IMR-90 (cell line): ENCODE results near the gene HIPK1. TPM values are rescaled to one million over a fixed set of nuclear protein-coding genes. Genes with fewer than 3 reads are reported as not detected.

ENCODE experiments used
- ATAC-seq: fragments of 200-7000 bp; cut with Tn5 transposase; 2 replicates; pipeline ENCODE4 v1.9.1; 2020; ENCODE audit warnings: low read depth, mild to moderate bottlenecking, moderate library complexity
- BruUV-seq: library from RNA; stranded (reverse); fragments of 400-500 nt; replicated peaks from 2 replicates; lab custom pipeline; 2021; lab: Mats Ljungman, UMichigan
- CTCF ChIA-PET: fragments of 300-600 bp; formaldehyde crosslinking; extraction: SDS; loops from one replicate; lab custom pipeline; 2021; ENCODE audit warnings: antibody characterized with exemption; lab: Yijun Ruan, JAX
- POLR2A ChIA-PET: fragments of 300-600 bp; sonication (Branson Sonifier 250); formaldehyde crosslinking; loops from one replicate; lab custom pipeline; 2022; ENCODE audit warnings: antibody characterized with exemption; ENCODE audit not compliant: unreplicated experiment; lab: Charles Lee
- DNase-seq: peaks from one replicate; pipeline ENCODE4 v3.0.0; 2013
- H2AFZ ChIP-seq: replicated peaks from 2 replicates; pipeline ENCODE3; 2013; ENCODE audit warnings: low read length, mild to moderate bottlenecking; ENCODE audit not compliant: poor library complexity
- H2AK5ac ChIP-seq: 2 replicates; pipeline ENCODE4 v1.6.1; 2013; ENCODE audit warnings: low read depth, low read length, inconsistent platforms
- H2AK9ac ChIP-seq: replicated peaks from 2 replicates; pipeline ENCODE3; 2013; ENCODE audit warnings: mild to moderate bottlenecking, low read depth, low read length, moderate library complexity; ENCODE audit not compliant: poor library complexity
- H2BK120ac ChIP-seq: 2 replicates; pipeline ENCODE4 v1.6.1; 2013; ENCODE audit warnings: low read depth, low read length, inconsistent platforms
- H2BK15ac ChIP-seq: 3 replicates; pipeline ENCODE4 v1.6.1; 2013; ENCODE audit warnings: low read depth, low read length, inconsistent platforms
- H2BK20ac ChIP-seq: 2 replicates; pipeline ENCODE4 v1.6.1; 2013; ENCODE audit warnings: low read depth, mild to moderate bottlenecking, inconsistent platforms, low read length, moderate library complexity
- H2BK5ac ChIP-seq: 2 replicates; pipeline ENCODE4 v1.6.1; 2013; ENCODE audit warnings: mild to moderate bottlenecking, low read depth, low read length, inconsistent platforms; ENCODE audit not compliant: poor library complexity, severe bottlenecking
- H3K14ac ChIP-seq: replicated peaks from 2 replicates; pipeline ENCODE4 v1.6.1; 2013; ENCODE audit warnings: low read depth, low read length, inconsistent platforms
- H3K18ac ChIP-seq: 2 replicates; pipeline ENCODE4 v1.6.1; 2013; ENCODE audit warnings: low read depth, low read length, control low read depth
- H3K23ac ChIP-seq: 2 replicates; pipeline ENCODE4 v1.6.1; 2013; ENCODE audit warnings: low read depth, low read length, inconsistent platforms
- H3K27ac ChIP-seq: 2 replicates; pipeline ENCODE4 v1.5.1; 2013; ENCODE audit warnings: mild to moderate bottlenecking, control low read depth, low read length; ENCODE audit not compliant: insufficient read depth
- H3K27me3 ChIP-seq: 2 replicates; pipeline ENCODE4 v1.6.1; 2013; ENCODE audit warnings: low read length; ENCODE audit not compliant: control insufficient read depth, insufficient read depth
- H3K36me3 ChIP-seq: 2 replicates; pipeline ENCODE4 v1.6.1; 2013; ENCODE audit warnings: low read length, mixed read lengths; ENCODE audit not compliant: control insufficient read depth, insufficient read depth
- H3K4ac ChIP-seq: 2 replicates; pipeline ENCODE4 v1.6.1; 2013; ENCODE audit warnings: low read depth, low read length, inconsistent platforms
- H3K4me1 ChIP-seq: 2 replicates; pipeline ENCODE4 v1.6.1; 2013; ENCODE audit warnings: low read length, mixed read lengths; ENCODE audit not compliant: control insufficient read depth, insufficient read depth
- H3K4me2 ChIP-seq: 2 replicates; pipeline ENCODE4 v1.6.1; 2013; ENCODE audit warnings: low read depth, mild to moderate bottlenecking, control low read depth, low read length, moderate library complexity
- H3K4me3 ChIP-seq: 2 replicates; pipeline ENCODE4 v1.5.1; 2013; ENCODE audit warnings: low read depth, mild to moderate bottlenecking, control low read depth, low read length, moderate library complexity; ENCODE audit not compliant: insufficient read depth
- H3K56ac ChIP-seq: 2 replicates; pipeline ENCODE4 v1.6.1; 2013; ENCODE audit warnings: low read length, inconsistent platforms; ENCODE audit not compliant: insufficient read depth; ENCODE audit errors: extremely low read depth
- H3K79me1 ChIP-seq, 2 experiments: 2 replicates each; pipeline ENCODE4 v1.6.1; 2013; ENCODE audit warnings: low read length in 2 of 2, inconsistent platforms in 1 of 2, low read depth in 1 of 2
- H3K9ac ChIP-seq: 2 replicates; pipeline ENCODE4 v1.6.1; 2013; ENCODE audit warnings: low read depth, low read length, control low read depth
- H3K9me1 ChIP-seq: 2 replicates; pipeline ENCODE4 v1.6.1; 2013; ENCODE audit warnings: low read length, inconsistent platforms; ENCODE audit not compliant: insufficient read depth
- H3K9me3 ChIP-seq: 2 replicates; pipeline ENCODE4 v1.6.1; 2013; ENCODE audit warnings: low read length; ENCODE audit not compliant: control insufficient read depth, insufficient read depth
- H4K20me1 ChIP-seq: 2 replicates; pipeline ENCODE4 v1.6.1; 2013; ENCODE audit warnings: low read length, inconsistent platforms; ENCODE audit not compliant: insufficient read depth
- H4K5ac ChIP-seq: 2 replicates; pipeline ENCODE4 v1.6.1; 2013; ENCODE audit warnings: mild to moderate bottlenecking, low read depth, low read length, control low read depth
- H4K8ac ChIP-seq, 2 experiments: 2 replicates each; pipeline ENCODE4 v1.6.1; 2013; ENCODE audit warnings: low read depth in 2 of 2, low read length in 2 of 2, control low read depth in 1 of 2, inconsistent platforms in 1 of 2
- H4K91ac ChIP-seq: 2 replicates; pipeline ENCODE4 v1.6.1; 2013; ENCODE audit warnings: low read depth, low read length, inconsistent platforms; ENCODE audit not compliant: insufficient read depth
- CEBPB ChIP-seq: IDR thresholded peaks from 2 replicates; pipeline ENCODE4 v1.6.1; 2012; ENCODE audit warnings: low read depth, low read length, improper control_type of control experiment
- CHD1 ChIP-seq: IDR thresholded peaks from 2 replicates; pipeline ENCODE4 v1.6.1; 2012; ENCODE audit warnings: low read depth, low read length, improper control_type of control experiment
- FOS ChIP-seq: fragments of 150-350 bp; IDR thresholded peaks from 2 replicates; pipeline ENCODE4 v1.6.1; 2016; ENCODE audit warnings: low read depth, low read length
- MAFK ChIP-seq: IDR thresholded peaks from 2 replicates; pipeline ENCODE4 v1.6.1; 2012; ENCODE audit warnings: low read depth, low read length, improper control_type of control experiment
- MAZ ChIP-seq: IDR thresholded peaks from 2 replicates; pipeline ENCODE4 v1.6.1; 2012; ENCODE audit warnings: low read depth, mild to moderate bottlenecking, low read length, improper control_type of control experiment, moderate library complexity, borderline replicate concordance
- MXI1 ChIP-seq: IDR thresholded peaks from 2 replicates; pipeline ENCODE4 v1.6.1; 2012; ENCODE audit warnings: low read depth, mild to moderate bottlenecking, low read length, moderate library complexity, borderline replicate concordance
- NFE2L2 ChIP-seq: fragments of 150-350 bp; IDR thresholded peaks from 2 replicates; pipeline ENCODE4 v1.6.1; 2016; ENCODE audit warnings: low read depth, mild to moderate bottlenecking, low read length
- RAD21 ChIP-seq: IDR thresholded peaks from 2 replicates; pipeline ENCODE4 v1.6.1; 2012; ENCODE audit warnings: low read length, improper control_type of control experiment
- RCOR1 ChIP-seq: IDR thresholded peaks from 2 replicates; pipeline ENCODE4 v1.6.1; 2012; ENCODE audit warnings: mild to moderate bottlenecking, low read length, improper control_type of control experiment; ENCODE audit not compliant: insufficient replicate concordance
- RFX5 ChIP-seq: IDR thresholded peaks from 2 replicates; pipeline ENCODE4 v1.8.0; 2012; ENCODE audit warnings: low read depth, mild to moderate bottlenecking, low read length, moderate library complexity
- SMC3 ChIP-seq: fragments of 150-350 bp; IDR thresholded peaks from 2 replicates; pipeline ENCODE4 v1.6.1; 2016; ENCODE audit warnings: low read depth, mild to moderate bottlenecking, antibody characterized with exemption, low read length, moderate library complexity
- dilution Hi-C: fragments of 300-500 bp; cut with HindIII; formaldehyde crosslinking; loops from one replicate; pipeline ENCODE4 v1.14.3; 2018; ENCODE audit warnings: low sequenced_read_pairs; ENCODE audit not compliant: unreplicated experiment
- in situ Hi-C: fragments of 300-500 bp; cut with MboI; formaldehyde crosslinking; loops from 3 replicates; pipeline ENCODE4 v1.14.3; 2019; ENCODE audit warnings: low sequenced_read_pairs, inconsistent platforms, mixed read lengths
- intact Hi-C: fragments of 100-400 bp; cut with micrococcal nuclease; formaldehyde crosslinking; loops from 2 replicates; pipeline ENCODE4 v1.10.0; 2022
- polyA plus RNA-seq, 3 experiments: library from polyadenylated mRNA; depleted of rRNA; stranded (reverse); fragments of >200 nt; gene quantifications; 2 replicates each; pipeline ENCODE4 v1.2.3, GENCODE V29; 2012; ENCODE audit warnings: low replicate concordance in 1 of 3
- total RNA-seq: library from RNA; depleted of rRNA; stranded (reverse); fragments of >200 nt; gene quantifications from 2 replicates; pipeline ENCODE4 v1.2.3, GENCODE V29; 2012
- TF ChIP-seq, protein P1 (sequence below): fragments of 150-350 bp; IDR thresholded peaks from 2 replicates; pipeline ENCODE4 v1.6.1; 2016; ENCODE audit warnings: low read depth, mild to moderate bottlenecking, low read length, moderate library complexity, borderline replicate concordance
- TF ChIP-seq, protein P2 (sequence below): conservative IDR thresholded peaks from 2 replicates; pipeline ENCODE4 v1.5.1; 2012; ENCODE audit warnings: mild to moderate bottlenecking, low read depth, low read length, improper control_type of control experiment
- TF ChIP-seq, protein P3 (sequence below): fragments of 150-350 bp; IDR thresholded peaks from 2 replicates; pipeline ENCODE4 v1.6.1; 2017; ENCODE audit warnings: mild to moderate bottlenecking, antibody characterized with exemption, low read length, low read depth

Gene HIPK1
- total and polyA plus RNA-seq, 2 of the 4 experiments (the other 2 are of a cell fraction), result 15.3 to 33.9 TPM

DNA sequence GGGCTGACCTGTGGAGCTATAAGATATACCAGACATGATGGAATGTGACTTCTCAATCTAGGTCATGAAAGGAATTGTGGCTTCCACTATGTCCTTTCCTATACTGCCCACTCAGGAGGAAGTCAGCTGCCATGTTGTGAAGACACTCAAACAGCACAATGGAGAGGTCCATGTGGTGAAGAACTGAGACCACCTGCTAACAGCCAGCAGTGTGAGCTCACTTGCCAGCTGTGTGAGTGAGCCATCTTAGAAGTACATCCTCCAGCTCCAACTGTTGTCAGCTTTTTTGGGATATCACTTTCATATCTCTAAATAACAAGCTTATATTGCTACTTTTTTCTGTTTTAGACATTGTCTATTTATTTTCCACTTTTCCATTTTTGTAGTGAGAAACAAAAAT, 79.9 kb downstream of the HIPK1 start:
- no peaks in the 10 kb centered on the region for H4K20me1 ChIP-seq
- ChIA-PET CTCF (interaction anchor here (0.6 to 1.2 kb wide), 3 partner anchors 29 to 541 kb away, joined by 3 to 4 read pairs (median 3); no protein-coding TSS in a partner anchor), POLR2A (no interaction called here)
- H4K5ac ChIP-seq, result no peak overlapping the region
- no peak overlapping the region for H3K56ac ChIP-seq
- dilution Hi-C loops (no loop called here), intact Hi-C loops (no loop called here), in situ Hi-C loops (no loop called here)
- H3K4me1 ChIP-seq, result peaks cover 3% of the 10 kb centered on the region; the same call in 1 of the 2 replicates
- H3K9me1 ChIP-seq, result no peaks in the 10 kb centered on the region; the same call in none of the 2 replicates
- no peak overlapping the region for H2AFZ ChIP-seq
- H3K4me2 ChIP-seq, result no peak overlapping the region
- peak overlapping the region; percentile 10; the same call in 1 of the 2 replicates for H2AK5ac ChIP-seq
- H3K9ac ChIP-seq, result no peak overlapping the region
- no peak overlapping the region for H3K27ac ChIP-seq
- H4K8ac ChIP-seq, result no peak overlapping the region
- H3K23ac ChIP-seq, result no peak overlapping the region
- H3K14ac ChIP-seq, result no peak overlapping the region
- H2BK5ac ChIP-seq, result no peak overlapping the region
- no peak overlapping the region for H4K91ac ChIP-seq
- H3K79me1 ChIP-seq, result no peaks in the 10 kb centered on the region
- no TSS peak for BruUV-seq
- H2AK9ac ChIP-seq, result no peak overlapping the region
- no peak for DNase-seq
- no peak overlapping the region; the same call in 1 of the 2 replicates for H3K4ac ChIP-seq
- H3K4me3 ChIP-seq, result no peak overlapping the region
- no peak overlapping the region for H3K18ac ChIP-seq
- TF ChIP-seq, protein P1, sequence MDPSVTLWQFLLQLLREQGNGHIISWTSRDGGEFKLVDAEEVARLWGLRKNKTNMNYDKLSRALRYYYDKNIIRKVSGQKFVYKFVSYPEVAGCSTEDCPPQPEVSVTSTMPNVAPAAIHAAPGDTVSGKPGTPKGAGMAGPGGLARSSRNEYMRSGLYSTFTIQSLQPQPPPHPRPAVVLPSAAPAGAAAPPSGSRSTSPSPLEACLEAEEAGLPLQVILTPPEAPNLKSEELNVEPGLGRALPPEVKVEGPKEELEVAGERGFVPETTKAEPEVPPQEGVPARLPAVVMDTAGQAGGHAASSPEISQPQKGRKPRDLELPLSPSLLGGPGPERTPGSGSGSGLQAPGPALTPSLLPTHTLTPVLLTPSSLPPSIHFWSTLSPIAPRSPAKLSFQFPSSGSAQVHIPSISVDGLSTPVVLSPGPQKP, result no peak
- TF ChIP-seq SMC3 (no peak), NFE2L2 (no peak), CEBPB (no peak), FOS (no peak), MAFK (no peak), RFX5 (no peak), MAZ (no peak), RCOR1 (no peak), MXI1 (no peak), RAD21 (no peak), CHD1 (no peak)
- TF ChIP-seq, protein P2, sequence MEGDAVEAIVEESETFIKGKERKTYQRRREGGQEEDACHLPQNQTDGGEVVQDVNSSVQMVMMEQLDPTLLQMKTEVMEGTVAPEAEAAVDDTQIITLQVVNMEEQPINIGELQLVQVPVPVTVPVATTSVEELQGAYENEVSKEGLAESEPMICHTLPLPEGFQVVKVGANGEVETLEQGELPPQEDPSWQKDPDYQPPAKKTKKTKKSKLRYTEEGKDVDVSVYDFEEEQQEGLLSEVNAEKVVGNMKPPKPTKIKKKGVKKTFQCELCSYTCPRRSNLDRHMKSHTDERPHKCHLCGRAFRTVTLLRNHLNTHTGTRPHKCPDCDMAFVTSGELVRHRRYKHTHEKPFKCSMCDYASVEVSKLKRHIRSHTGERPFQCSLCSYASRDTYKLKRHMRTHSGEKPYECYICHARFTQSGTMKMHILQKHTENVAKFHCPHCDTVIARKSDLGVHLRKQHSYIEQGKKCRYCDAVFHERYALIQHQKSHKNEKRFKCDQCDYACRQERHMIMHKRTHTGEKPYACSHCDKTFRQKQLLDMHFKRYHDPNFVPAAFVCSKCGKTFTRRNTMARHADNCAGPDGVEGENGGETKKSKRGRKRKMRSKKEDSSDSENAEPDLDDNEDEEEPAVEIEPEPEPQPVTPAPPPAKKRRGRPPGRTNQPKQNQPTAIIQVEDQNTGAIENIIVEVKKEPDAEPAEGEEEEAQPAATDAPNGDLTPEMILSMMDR, result no peak
- TF ChIP-seq, protein P3, sequence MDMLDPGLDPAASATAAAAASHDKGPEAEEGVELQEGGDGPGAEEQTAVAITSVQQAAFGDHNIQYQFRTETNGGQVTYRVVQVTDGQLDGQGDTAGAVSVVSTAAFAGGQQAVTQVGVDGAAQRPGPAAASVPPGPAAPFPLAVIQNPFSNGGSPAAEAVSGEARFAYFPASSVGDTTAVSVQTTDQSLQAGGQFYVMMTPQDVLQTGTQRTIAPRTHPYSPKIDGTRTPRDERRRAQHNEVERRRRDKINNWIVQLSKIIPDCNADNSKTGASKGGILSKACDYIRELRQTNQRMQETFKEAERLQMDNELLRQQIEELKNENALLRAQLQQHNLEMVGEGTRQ, result no peak
- no peak overlapping the region; the same call in 2 of the 3 replicates for H2BK15ac ChIP-seq
- no peaks in the 10 kb centered on the region for H3K36me3 ChIP-seq
- ATAC-seq, result no peak; the same call in 1 of the 2 replicates
- H2BK120ac ChIP-seq, result no peak overlapping the region
- peaks cover 13% of the 10 kb centered on the region for H3K27me3 ChIP-seq
- H3K9me3 ChIP-seq, result no peaks in the 10 kb centered on the region
- H2BK20ac ChIP-seq, result no peak overlapping the region
